HG02970 (cell line): ENCODE measurements around the gene NXPH4.

Experiments
- ATAC-seq: cut with Tn5 transposase; IDR thresholded peaks from one replicate; pipeline ENCODE4 v1.9.1; 2021; ENCODE audit warnings: mild to moderate bottlenecking, moderate library complexity, moderate number of reproducible peaks; ENCODE audit not compliant: unreplicated experiment, low FRiP score

NXPH4 gene

DNA sequence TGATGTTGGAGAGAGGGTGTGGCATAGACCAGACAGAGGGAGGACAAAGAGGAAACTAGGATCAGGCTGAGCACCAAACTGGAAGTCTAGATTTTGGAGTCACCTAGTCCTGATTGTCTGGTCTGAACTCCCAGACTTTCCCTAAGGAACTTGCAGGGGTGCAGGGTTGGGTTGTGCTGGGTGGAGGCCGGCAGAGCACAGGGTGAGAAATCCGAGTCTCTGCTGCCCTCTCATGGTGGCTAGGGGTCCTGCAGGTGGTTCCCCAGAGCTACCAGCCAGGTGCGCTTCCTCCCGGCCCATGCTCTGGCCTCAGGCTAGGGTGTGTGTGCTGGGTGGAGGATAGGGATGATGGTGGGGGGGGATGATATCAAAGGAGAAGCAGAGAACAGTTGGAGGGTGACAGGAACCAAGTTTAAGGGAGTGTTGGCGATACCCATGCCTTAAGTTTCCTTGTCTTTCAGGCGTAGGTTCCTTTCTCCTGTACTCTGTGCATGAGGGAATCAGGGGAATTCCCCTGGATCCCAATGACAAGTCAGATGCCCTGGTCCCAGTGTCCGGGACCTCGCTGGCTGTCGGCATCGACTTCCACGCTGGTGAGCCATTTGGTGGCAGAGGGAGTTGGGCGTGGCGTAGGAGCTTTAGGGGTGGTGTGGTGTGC lies 33.5 kb upstream of the NXPH4 start:
- ATAC-seq, result peak; percentile 63

DNA sequence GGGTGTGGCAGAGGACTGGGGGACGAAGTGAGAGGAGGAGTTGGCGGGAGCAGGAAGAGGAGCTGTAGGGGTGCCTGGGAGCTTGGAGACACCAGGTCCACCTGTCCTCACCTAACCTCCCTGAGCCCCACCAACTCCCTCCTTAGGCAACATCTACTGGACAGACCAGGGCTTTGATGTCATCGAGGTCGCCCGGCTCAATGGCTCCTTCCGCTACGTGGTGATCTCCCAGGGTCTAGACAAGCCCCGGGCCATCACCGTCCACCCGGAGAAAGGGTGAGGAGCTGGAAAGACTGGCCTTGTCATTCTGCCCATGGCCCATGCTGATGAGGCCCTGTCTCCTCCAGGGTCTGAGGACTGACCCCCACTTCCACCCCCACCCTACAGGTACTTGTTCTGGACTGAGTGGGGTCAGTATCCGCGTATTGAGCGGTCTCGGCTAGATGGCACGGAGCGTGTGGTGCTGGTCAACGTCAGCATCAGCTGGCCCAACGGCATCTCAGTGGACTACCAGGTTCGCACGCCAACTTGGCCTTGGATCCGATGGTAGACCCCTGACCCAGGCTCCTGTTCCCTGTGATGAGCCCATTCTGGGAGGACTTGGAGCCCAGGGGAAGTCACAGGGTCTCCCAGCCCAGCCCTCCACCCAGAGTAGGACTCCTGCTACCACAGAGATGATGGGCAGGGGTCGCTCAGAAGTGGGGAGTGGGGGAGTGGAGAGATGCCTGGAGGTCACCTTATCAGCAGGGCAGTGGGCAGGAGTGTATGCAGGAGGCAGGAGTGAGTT lies 32.5 kb upstream of the NXPH4 start:
- no peak for ATAC-seq

DNA sequence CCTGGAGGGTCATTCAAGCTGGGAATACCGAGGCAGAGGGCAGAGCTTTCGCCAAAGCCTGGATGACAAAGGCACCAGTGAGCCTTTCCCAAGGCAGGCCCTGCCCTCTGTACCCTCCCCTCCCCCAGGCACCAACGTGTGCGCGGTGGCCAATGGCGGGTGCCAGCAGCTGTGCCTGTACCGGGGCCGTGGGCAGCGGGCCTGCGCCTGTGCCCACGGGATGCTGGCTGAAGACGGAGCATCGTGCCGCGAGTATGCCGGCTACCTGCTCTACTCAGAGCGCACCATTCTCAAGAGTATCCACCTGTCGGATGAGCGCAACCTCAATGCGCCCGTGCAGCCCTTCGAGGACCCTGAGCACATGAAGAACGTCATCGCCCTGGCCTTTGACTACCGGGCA lies 31.2 kb upstream of the NXPH4 start:
- ATAC-seq, result no peak

DNA sequence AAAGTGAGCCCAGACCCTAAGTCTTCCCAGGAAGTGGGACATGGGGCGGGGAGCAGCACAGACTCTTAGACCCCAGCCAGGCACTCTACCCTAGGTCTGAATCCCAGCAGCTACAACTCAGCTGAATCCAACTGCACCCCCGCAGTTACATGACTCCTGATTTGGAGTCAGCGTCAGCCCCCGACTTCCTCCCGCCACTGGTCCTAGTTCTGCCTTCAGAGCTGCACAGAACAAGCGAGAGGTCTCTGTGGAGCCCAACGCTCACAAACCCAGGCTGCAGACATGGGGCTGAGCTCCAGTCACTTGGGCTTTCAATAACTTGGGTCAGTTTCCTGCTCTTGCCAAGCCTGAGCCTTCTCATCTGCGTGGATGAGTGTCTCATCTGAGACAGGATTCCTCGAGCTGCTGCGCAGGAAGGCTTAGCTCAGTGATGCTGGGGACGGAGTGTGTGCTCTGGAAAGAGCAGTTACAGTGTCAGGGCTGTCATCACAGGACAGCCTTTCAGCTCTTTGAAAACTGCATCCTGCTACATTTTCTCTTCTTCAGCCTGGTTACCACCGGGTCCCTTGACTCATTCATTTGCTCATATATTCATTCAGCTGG lies 30.6 kb upstream of the NXPH4 start:
- ATAC-seq, result no peak

DNA sequence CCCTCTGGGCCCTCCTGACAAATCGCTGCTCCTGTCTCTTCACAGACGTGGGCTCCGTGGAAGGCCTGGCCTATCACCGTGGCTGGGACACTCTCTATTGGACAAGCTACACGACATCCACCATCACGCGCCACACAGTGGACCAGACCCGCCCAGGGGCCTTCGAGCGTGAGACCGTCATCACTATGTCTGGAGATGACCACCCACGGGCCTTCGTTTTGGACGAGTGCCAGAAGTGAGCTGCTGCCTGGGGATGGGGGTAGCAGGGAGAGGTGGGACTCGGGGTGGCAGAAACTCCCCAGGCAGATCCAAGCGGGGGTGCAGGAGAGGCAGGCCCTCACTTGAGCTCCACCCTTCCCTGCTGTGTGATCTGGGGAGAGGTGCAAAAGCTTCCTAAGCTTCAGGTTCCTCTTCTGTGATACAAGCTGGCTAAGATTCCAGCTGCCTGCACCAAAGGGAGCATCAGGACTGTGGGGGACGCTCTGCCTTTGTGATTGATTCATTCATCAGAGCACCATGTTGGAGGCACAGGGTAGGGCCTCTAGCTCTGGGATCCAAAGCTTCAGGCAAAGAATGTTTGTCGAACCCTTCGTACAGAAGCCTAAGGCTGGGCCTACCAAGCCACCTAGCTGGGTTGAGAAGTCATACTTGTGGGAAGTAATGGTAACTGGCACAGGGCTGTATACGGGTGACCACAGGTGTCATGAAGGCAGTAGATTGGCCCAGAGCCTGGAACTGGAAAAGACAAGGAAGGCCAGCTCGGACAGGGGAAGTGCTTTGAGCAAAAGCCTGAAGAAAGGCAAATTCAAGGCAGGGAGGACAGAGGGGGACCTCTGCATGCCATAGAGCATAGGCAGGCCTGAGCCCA lies 29.1 kb upstream of the NXPH4 start:
- ATAC-seq, result no peak

DNA sequence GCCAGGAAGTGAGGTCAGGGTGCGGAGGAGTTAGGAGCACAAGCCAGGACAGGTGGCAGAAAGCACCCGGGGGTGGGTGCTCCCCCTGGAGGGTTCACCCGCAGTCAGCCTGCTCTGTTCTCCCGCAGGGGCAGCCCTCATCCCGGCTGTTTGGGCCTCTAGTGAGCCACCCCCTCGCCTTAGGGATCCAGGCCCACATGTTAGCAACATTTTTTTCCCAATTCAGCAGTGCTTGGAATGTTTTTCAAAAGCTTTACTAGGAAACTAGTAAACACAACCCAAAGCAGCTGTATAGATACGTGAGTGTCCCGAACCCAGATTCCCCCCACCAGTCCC lies 28.5 kb upstream of the NXPH4 start:
- ATAC-seq, result no peak

DNA sequence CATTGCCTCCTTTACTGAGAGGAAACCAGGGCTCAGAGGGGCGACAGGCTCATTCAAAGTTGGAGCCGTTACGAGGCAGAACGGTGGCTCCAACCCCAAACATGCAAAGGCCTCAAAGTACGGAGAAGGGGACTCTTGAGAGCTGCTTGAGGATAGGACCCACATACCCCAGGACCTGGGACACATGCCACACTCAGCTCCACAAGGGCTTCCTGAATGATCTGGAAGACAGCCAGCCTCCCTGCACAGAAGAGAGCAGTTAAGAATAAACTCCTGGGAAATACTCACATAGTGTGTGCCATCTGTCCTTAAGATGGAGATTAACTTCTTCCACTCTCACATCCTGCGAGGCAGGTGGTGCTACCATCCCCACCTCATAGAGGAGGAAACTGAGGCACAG lies 26.6 kb upstream of the NXPH4 start:
- no peak for ATAC-seq

DNA sequence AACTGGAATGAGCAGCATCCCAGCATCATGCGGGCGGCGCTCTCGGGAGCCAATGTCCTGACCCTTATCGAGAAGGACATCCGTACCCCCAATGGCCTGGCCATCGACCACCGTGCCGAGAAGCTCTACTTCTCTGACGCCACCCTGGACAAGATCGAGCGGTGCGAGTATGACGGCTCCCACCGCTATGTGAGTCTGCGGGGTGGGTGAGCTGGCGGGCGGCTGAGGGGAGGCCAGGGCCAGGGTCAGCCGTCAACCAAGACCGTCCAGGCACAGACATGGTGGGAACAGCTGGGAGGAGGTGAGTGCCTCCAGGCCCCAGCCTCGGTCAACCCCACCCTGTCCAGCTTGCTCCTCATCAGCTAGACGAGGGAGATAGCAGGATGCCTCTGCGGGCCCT lies 25.8 kb upstream of the NXPH4 start:
- ATAC-seq, result no peak

DNA sequence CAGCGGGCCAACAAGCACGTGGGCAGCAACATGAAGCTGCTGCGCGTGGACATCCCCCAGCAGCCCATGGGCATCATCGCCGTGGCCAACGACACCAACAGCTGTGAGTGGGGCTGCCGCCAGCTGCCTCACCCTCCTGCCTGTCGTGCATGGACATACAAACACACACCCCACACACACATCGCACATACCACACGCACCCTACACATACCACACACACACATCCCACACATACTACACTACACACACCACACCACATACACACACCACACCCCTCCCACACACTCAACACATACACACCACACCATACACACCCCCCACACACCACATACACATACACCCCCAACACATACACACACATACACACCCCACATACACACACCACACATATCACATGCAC lies 25.2 kb upstream of the NXPH4 start:
- ATAC-seq, result no peak

DNA sequence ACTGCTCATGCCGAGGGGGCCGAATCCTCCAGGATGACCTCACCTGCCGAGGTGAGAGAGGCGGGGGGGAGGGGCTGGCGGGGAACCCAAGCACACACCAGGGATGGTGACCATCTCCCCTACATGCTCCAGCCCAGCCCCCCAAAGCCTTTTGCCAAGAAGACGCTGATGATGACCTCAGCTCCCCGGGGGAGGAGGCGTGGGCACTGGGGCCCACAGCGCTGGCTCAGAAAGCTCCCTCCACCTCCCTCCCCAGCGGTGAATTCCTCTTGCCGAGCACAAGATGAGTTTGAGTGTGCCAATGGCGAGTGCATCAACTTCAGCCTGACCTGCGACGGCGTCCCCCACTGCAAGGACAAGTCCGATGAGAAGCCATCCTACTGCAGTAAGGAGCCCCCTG lies 23.7 kb upstream of the NXPH4 start:
- ATAC-seq, result no peak

DNA sequence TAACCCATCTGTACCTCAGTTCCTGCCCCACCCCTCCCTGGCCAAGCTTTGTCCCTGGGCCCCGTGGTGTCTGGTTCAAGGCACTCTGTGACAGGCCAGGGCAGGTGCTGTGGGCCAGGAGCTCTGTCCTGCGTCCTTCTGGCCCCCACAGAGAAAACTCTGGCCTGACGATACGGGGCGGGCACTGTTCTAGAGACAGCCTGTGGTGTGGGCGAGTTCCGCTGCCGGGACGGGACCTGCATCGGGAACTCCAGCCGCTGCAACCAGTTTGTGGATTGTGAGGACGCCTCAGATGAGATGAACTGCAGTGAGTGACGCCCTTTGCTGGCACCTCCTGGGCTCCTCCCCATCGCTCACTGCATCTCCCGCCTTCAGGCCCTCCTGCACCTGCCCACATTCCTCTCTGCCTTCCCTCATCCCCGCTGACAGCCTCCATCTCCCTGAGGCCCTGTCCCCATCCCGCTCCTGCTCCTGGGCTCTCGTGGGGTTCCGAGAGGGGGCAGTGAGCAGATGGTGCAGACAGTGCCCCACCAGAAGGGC lies 22.8 kb upstream of the NXPH4 start:
- ATAC-seq, result no peak

DNA sequence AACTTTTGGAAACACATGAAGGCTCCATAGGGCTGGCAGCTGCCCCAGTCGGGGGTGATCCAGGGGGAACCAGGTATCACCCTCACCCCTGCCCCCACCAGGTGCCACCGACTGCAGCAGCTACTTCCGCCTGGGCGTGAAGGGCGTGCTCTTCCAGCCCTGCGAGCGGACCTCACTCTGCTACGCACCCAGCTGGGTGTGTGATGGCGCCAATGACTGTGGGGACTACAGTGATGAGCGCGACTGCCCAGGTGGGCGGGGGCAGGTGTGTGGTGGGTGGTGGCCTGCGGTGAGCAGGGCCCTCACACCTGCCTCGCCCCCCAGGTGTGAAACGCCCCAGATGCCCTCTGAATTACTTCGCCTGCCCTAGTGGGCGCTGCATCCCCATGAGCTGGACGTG lies 22.3 kb upstream of the NXPH4 start:
- ATAC-seq, result no peak

DNA sequence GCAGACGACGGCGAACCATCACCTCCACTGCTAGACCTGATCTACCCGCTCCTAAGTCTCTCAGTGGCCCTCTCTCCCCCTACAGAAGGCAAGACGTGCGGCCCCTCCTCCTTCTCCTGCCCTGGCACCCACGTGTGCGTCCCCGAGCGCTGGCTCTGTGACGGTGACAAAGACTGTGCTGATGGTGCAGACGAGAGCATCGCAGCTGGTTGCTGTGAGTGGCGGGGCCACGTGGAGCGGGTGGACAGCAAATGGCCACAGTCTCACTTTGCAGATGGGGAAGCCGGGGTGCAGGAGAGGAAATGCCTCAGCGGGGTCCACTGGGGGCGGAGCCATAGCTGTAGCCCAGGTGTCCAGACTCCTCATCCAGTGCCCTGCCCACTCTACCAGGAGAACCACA lies 21.4 kb upstream of the NXPH4 start:
- ATAC-seq, result no peak

DNA sequence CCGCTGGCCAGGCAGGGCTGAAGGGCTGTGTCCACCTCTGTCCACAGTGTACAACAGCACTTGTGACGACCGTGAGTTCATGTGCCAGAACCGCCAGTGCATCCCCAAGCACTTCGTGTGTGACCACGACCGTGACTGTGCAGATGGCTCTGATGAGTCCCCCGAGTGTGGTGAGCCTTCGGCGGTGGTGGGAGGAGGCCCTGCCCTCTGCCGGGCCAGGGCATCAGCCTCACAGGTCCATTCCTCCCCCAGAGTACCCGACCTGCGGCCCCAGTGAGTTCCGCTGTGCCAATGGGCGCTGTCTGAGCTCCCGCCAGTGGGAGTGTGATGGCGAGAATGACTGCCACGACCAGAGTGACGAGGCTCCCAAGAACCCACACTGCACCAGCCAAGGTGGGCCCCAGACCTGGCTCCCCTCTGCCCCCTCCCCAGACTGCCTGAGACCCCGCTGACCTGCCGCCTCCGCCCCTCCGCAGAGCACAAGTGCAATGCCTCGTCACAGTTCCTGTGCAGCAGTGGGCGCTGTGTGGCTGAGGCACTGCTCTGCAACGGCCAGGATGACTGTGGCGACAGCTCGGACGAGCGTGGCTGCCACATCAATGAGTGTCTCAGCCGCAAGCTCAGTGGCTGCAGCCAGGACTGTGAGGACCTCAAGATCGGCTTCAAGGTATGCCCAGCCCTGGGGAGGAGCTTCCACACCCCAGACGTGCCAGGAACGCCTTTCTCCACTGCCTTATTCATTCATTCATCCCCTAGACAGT lies 20.8 kb upstream of the NXPH4 start:
- ATAC-seq, result no peak

DNA sequence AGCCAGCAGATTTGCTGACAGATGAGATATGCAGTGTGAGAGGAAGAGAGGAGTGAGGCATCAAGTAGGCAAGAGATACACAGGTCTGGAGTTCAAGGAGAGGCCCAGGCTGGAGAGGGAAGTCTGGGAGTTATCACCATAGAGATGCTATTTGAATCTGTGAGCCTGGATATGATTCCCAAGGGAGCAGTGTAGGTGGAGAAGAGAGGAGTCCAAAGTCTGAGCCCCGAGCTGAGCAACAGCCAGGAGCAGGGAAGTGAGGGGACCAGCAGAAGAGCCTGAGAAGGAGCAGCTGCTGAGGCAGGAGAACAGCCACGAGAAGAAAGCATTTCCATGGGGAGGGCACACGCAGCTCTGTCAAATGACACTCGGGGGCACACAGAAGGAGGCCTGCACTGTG lies 20.2 kb upstream of the NXPH4 start:
- no peak for ATAC-seq

DNA sequence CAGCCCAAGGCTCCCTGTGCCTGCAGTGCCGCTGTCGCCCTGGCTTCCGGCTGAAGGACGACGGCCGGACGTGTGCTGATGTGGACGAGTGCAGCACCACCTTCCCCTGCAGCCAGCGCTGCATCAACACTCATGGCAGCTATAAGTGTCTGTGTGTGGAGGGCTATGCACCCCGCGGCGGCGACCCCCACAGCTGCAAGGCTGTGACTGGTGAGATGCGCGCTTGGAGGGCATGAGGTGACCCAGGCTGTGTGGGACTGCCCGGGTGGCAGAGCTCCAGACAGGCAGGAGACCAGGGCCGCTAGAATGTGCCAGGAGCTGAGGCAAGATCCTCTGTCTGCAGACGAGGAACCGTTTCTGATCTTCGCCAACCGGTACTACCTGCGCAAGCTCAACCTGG lies 19.6 kb upstream of the NXPH4 start:
- ATAC-seq, result no peak

DNA sequence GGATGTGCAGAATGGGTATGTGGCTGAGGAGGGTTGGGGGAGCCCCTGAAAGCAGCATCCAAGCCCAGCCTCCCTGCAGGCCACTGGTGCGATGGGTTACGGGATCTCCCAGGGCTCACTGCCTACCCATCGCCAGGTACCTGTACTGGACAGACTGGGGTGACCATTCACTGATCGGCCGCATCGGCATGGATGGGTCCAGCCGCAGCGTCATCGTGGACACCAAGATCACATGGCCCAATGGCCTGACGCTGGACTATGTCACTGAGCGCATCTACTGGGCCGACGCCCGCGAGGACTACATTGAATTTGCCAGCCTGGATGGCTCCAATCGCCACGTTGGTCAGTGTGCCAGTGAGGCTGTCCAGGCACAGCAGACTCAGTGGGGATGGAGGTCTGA lies 18.3 kb upstream of the NXPH4 start:
- no peak for ATAC-seq

DNA sequence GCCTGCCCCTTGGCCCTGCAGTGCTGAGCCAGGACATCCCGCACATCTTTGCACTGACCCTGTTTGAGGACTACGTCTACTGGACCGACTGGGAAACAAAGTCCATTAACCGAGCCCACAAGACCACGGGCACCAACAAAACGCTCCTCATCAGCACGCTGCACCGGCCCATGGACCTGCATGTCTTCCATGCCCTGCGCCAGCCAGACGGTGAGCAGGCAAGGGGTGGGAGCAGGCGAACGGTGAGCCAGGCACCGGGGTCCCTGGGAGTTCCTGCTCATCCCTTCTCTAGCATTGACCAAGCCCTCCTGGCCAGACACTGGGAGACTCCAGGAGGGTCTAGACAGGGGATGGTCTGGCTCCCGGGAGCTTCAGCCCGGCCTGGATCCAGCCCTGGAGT lies 17.4 kb upstream of the NXPH4 start:
- ATAC-seq, result no peak

DNA sequence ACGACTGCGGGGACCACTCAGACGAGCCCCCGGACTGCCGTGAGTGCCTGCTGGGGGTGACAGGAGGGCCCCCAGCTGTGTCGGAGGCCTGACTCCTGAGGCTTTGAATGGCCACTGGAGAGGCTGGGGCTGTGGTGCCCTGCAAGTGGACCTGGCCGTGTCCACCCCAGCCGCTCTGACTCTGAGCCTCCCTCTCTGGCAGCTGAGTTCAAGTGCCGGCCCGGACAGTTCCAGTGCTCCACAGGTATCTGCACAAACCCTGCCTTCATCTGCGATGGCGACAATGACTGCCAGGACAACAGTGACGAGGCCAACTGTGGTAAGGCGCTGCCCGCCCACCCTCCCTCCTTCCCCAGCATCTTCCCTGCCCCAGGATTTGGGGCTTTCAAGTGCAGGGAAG lies 16.1 kb upstream of the NXPH4 start:
- ATAC-seq, result no peak

DNA sequence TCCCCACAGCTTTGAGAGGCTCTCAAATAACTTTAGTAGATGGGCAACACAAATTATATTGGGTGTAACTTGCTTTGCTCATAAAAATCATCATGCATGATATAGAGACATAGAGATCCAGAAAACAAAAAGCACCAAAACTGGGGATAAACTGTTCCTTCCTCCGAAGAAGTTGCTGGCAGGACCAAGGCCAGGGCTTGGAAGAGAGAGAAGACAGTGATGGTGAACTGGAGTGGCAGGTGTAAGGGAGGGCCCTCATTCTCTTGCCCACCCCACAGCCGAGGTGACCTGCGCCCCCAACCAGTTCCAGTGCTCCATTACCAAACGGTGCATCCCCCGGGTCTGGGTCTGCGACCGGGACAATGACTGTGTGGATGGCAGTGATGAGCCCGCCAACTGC lies 15.4 kb upstream of the NXPH4 start:
- no peak for ATAC-seq
